Ovary (tissue), 3 donors: ENCODE results near the gene EYS.

Experiments
- EP300 ChIP-seq: sonication (generic); formaldehyde crosslinking; IDR thresholded peaks from one replicate; pipeline ENCODE4 v1.6.1; 2017; ENCODE audit warnings: antibody characterized with exemption
- POLR2A ChIP-seq: fragments of 450-650 bp; IDR thresholded peaks from one replicate; pipeline ENCODE4 v1.6.1; 2017; ENCODE audit warnings: antibody characterized with exemption, mild to moderate bottlenecking, moderate library complexity
- TF ChIP-seq, protein P1 (sequence below), 3 donors: fragments of 450-650 bp in 2 of 3; fragments of 200-600 bp in 1 of 3; IDR thresholded peaks; one replicate each; pipeline versions ENCODE4 v1.5.1 to v1.8.0; 2016 to 2022; ENCODE audit warnings: antibody characterized with exemption in 3 of 3, mild to moderate bottlenecking in 1 of 3
- donor health status: DM: no; HTN: no; CAD: no.

GRCh38 chr6:64217721-64218620, 1489.1 kb downstream of the EYS start:
- TF ChIP-seq, protein P1, sequence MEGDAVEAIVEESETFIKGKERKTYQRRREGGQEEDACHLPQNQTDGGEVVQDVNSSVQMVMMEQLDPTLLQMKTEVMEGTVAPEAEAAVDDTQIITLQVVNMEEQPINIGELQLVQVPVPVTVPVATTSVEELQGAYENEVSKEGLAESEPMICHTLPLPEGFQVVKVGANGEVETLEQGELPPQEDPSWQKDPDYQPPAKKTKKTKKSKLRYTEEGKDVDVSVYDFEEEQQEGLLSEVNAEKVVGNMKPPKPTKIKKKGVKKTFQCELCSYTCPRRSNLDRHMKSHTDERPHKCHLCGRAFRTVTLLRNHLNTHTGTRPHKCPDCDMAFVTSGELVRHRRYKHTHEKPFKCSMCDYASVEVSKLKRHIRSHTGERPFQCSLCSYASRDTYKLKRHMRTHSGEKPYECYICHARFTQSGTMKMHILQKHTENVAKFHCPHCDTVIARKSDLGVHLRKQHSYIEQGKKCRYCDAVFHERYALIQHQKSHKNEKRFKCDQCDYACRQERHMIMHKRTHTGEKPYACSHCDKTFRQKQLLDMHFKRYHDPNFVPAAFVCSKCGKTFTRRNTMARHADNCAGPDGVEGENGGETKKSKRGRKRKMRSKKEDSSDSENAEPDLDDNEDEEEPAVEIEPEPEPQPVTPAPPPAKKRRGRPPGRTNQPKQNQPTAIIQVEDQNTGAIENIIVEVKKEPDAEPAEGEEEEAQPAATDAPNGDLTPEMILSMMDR (IDR thresholded peaks at IDR 0.05): no peak
- TF ChIP-seq POLR2A: no peak
- TF ChIP-seq EP300: no peak
